ENCODE results near the gene RAPGEF3.

RAPGEF3 gene

GRCh38 chr12:47732504-47732903, 26.2 kb downstream of the RAPGEF3 start:
- no peak for DNase-seq (ENCODE audit: low read depth)
- TF ChIP-seq CTCF (IDR thresholded peaks at IDR 0.05; ENCODE audit: control insufficient read depth, insufficient read depth, low read depth, low read length, missing control alignments), result no peak
- H3K4me3 ChIP-seq (ENCODE audit: control insufficient read depth, low read depth, low read length), result no peak overlapping the region

- DNase-seq (ENCODE audit: low read depth), result no peak
- H3K4me3 ChIP-seq (ENCODE audit: control insufficient read depth, low read depth, low read length), result no peak overlapping the region
Observed at GRCh38 chr12:47731723-47732122, 27.0 kb downstream of the RAPGEF3 start.

GRCh38 chr12:47730341-47730744, 28.3 kb downstream of the RAPGEF3 start:
- DNase-seq (ENCODE audit: low read depth), result no peak
- no peak for TF ChIP-seq CTCF (IDR thresholded peaks at IDR 0.05; ENCODE audit: control insufficient read depth, insufficient read depth, low read depth, low read length, missing control alignments)
- H3K4me3 ChIP-seq (ENCODE audit: control insufficient read depth, low read depth, low read length), result no peak overlapping the region

More at GRCh38 chr12:47731723-47732122, 27.0 kb downstream of the RAPGEF3 start:
- TF ChIP-seq CTCF (IDR thresholded peaks at IDR 0.05; ENCODE audit: control insufficient read depth, insufficient read depth, low read depth, low read length, missing control alignments), result no peak

- H3K4me3 ChIP-seq (ENCODE audit: control insufficient read depth, low read depth, low read length), result no peak overlapping the region
- DNase-seq (ENCODE audit: low read depth), result no peak
- no peak for TF ChIP-seq CTCF (IDR thresholded peaks at IDR 0.05; ENCODE audit: control insufficient read depth, insufficient read depth, low read depth, low read length, missing control alignments)
Observed at GRCh38 chr12:47729233-47729632, 29.4 kb downstream of the RAPGEF3 start.

DNA sequence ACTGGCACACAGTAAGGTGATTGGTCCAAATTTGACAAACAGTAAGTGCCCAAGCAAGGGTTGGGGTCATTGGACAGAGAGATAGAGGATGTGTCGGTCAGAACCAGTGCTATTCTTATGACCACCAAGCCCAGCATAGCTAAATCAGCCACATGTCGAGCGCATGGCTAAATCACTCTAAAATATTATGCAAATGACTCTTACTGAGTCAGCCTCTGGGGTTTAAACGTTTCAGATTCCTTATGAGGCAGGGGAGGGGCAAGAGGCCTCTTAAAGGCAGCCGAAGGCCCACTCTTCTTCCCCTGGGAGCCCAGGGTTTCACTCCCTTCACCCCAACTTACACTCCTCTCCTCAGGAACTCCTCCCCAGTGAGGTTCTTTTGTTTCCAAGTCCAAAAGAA, 32.8 kb downstream of the RAPGEF3 start:
- DNase-seq (ENCODE audit: low read depth), result no peak
- TF ChIP-seq CTCF (IDR thresholded peaks at IDR 0.05; ENCODE audit: control insufficient read depth, insufficient read depth, low read depth, low read length, missing control alignments), result no peak

GRCh38 chr12:47725091-47725772, 33.4 kb downstream of the RAPGEF3 start, which contains the start of gene ENDOU:
Gene ENDOU (minus strand): TSS chr12:47725490. CDS start chr12:47725413, 77 bp downstream.
- H3K4me3 ChIP-seq (ENCODE audit: control insufficient read depth, low read depth, low read length), result no peak within 1 kb of the TSS

More for the DNA sequence above, 32.8 kb downstream of the RAPGEF3 start:
- no peak overlapping the region for H3K4me3 ChIP-seq (ENCODE audit: control insufficient read depth, low read depth, low read length)

More at GRCh38 chr12:47725091-47725772, 33.4 kb downstream of the RAPGEF3 start, which contains the start of gene ENDOU:
- DNase-seq (ENCODE audit: low read depth), result no peak
- no peak for TF ChIP-seq CTCF (IDR thresholded peaks at IDR 0.05; ENCODE audit: control insufficient read depth, insufficient read depth, low read depth, low read length, missing control alignments)
